DND-41 (cell line): Measurements from ENCODE around the gene SYNPO2L.

Experiments used
- ATAC-seq: fragments of 200-7000 bp; cut with Tn5 transposase; 3 replicates; pipeline ENCODE4 v1.9.1; 2021; ENCODE audit warnings: low read depth; ENCODE audit not compliant: insufficient read depth
- DNase-seq: peaks from one replicate; pipeline ENCODE4 v3.0.0-alpha.2; 2020
- H2AFZ ChIP-seq: 2 replicates; pipeline ENCODE4 v1.6.0; 2012; ENCODE audit warnings: low read depth, low read length
- H3K27ac ChIP-seq: 2 replicates; pipeline ENCODE4 v1.5.1; 2012; ENCODE audit warnings: low read length, inconsistent platforms
- H3K27me3 ChIP-seq: fragments of 200-600 bp; sonication (generic); 2 replicates; pipeline ENCODE4 v1.6.0; 2012; ENCODE audit warnings: low read length, mild to moderate bottlenecking, inconsistent platforms; ENCODE audit not compliant: insufficient read depth, poor library complexity
- H3K36me3 ChIP-seq: 2 replicates; pipeline ENCODE4 v1.5.1; 2012; ENCODE audit warnings: low read length, inconsistent platforms; ENCODE audit not compliant: insufficient read depth
- H3K4me1 ChIP-seq: 2 replicates; pipeline ENCODE4 v1.5.1; 2012; ENCODE audit warnings: mild to moderate bottlenecking, low read length; ENCODE audit not compliant: insufficient read depth
- H3K4me2 ChIP-seq: 2 replicates; pipeline ENCODE4 v1.6.0; 2012; ENCODE audit warnings: mild to moderate bottlenecking, moderate library complexity, low read length, inconsistent platforms; ENCODE audit not compliant: insufficient read depth
- H3K4me3 ChIP-seq, 2 experiments: fragments of 200-600 bp in 1 of 2; shearing (Covaris generic) in 1 of 2; 2 replicates each; pipeline ENCODE4 v1.5.1; 2012 to 2016; ENCODE audit warnings: inconsistent platforms in 2 of 2, low read length in 2 of 2, mild to moderate bottlenecking in 2 of 2, low read depth in 1 of 2, moderate library complexity in 1 of 2
- H3K79me2 ChIP-seq: 2 replicates; pipeline ENCODE4 v1.6.0; 2012; ENCODE audit warnings: low read length, inconsistent platforms; ENCODE audit not compliant: insufficient read depth
- H3K9ac ChIP-seq: 2 replicates; pipeline ENCODE4 v1.6.0; 2012; ENCODE audit warnings: low read depth, mild to moderate bottlenecking, inconsistent platforms, low read length, moderate library complexity
- H3K9me3 ChIP-seq: 2 replicates; pipeline ENCODE4 v1.5.1; 2012; ENCODE audit warnings: low read length, moderate library complexity, mild to moderate bottlenecking, inconsistent platforms; ENCODE audit not compliant: insufficient read depth, severe bottlenecking
- H4K20me1 ChIP-seq: 2 replicates; pipeline ENCODE4 v1.6.0; 2012; ENCODE audit warnings: low read length; ENCODE audit not compliant: insufficient read depth
- EZH2 ChIP-seq: IDR thresholded peaks from 3 replicates; pipeline ENCODE4 v1.6.1; 2012; ENCODE audit warnings: borderline replicate concordance, low read depth, mild to moderate bottlenecking, moderate library complexity, low read length, inconsistent platforms; ENCODE audit not compliant: severe bottlenecking
- TF ChIP-seq, protein P1 (sequence below): IDR thresholded peaks from 2 replicates; pipeline ENCODE4 v1.5.1; 2012; ENCODE audit warnings: borderline replicate concordance, low read length, moderate library complexity, mild to moderate bottlenecking; ENCODE audit not compliant: poor library complexity, severe bottlenecking; ENCODE audit errors: extremely low read depth

The SYNPO2L gene

DNA sequence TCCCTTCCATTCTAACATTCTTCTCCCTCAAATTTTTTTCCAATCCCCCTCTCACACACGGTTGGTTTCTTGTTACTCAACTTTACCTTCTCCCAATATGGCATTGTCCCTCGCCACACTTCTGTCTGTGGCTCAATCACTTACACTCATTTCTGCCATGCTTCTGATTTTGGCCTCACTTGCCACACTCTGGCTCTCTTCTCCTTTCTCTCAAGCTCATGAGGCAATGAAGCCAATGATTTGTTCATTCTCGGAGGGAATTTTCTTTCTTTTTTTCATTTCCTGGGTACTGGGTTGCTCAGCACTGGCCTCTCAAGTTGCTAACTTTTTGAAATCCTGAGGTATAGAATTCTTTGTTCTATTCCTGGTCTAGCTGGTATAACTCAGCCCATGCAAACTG lies 10.6 kb downstream of the SYNPO2L start:
- Histone ChIP-seq H3K9me3 (no peaks in the 10 kb centered on the region), H4K20me1 (no peaks in the 10 kb centered on the region), H2AFZ (no peak overlapping the region), H3K36me3 (no peaks in the 10 kb centered on the region), H3K9ac (no peak overlapping the region), H3K4me2 (no peak overlapping the region), H3K27ac (no peak overlapping the region), H3K4me3 (no peak overlapping the region), H3K4me1 (no peaks in the 10 kb centered on the region), H3K79me2 (no peaks in the 10 kb centered on the region), H3K27me3 (no peaks in the 10 kb centered on the region)
- TF ChIP-seq, protein P1, sequence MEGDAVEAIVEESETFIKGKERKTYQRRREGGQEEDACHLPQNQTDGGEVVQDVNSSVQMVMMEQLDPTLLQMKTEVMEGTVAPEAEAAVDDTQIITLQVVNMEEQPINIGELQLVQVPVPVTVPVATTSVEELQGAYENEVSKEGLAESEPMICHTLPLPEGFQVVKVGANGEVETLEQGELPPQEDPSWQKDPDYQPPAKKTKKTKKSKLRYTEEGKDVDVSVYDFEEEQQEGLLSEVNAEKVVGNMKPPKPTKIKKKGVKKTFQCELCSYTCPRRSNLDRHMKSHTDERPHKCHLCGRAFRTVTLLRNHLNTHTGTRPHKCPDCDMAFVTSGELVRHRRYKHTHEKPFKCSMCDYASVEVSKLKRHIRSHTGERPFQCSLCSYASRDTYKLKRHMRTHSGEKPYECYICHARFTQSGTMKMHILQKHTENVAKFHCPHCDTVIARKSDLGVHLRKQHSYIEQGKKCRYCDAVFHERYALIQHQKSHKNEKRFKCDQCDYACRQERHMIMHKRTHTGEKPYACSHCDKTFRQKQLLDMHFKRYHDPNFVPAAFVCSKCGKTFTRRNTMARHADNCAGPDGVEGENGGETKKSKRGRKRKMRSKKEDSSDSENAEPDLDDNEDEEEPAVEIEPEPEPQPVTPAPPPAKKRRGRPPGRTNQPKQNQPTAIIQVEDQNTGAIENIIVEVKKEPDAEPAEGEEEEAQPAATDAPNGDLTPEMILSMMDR = no peak
- TF ChIP-seq EZH2 = no peak
- DNase-seq (no peak), ATAC-seq (no peak)

DNA sequence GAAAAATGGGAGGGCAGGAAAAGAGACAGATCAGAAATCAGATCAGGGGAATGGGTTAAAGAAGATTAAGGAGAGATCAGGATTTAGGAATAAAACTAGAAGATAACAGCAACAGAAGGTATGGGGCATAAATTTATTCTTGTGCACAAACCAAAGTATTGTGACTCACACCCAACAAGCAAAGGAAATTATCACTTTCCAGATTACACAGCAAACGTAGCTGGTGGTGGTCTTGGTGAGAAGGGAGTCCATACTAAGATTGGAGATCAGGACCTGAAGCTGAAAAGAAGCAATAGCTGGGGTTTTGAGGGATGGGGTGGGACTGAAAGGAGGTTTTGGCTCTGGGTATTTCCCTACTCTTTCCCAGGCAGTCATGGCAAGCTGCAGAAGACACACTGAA lies 11.1 kb downstream of the SYNPO2L start:
- Histone ChIP-seq H3K4me1 (no peaks in the 10 kb centered on the region), H2AFZ (no peak overlapping the region), H3K4me3 (no peak overlapping the region), H3K79me2 (no peaks in the 10 kb centered on the region), H3K9ac (no peak overlapping the region), H3K27ac (no peak overlapping the region), H3K4me2 (no peak overlapping the region), H3K27me3 (no peaks in the 10 kb centered on the region), H3K9me3 (no peaks in the 10 kb centered on the region), H4K20me1 (no peaks in the 10 kb centered on the region), H3K36me3 (no peaks in the 10 kb centered on the region)
- DNase-seq (no peak), ATAC-seq (no peak)
- no peak for TF ChIP-seq EZH2
- TF ChIP-seq, protein P1 = no peak

DNA sequence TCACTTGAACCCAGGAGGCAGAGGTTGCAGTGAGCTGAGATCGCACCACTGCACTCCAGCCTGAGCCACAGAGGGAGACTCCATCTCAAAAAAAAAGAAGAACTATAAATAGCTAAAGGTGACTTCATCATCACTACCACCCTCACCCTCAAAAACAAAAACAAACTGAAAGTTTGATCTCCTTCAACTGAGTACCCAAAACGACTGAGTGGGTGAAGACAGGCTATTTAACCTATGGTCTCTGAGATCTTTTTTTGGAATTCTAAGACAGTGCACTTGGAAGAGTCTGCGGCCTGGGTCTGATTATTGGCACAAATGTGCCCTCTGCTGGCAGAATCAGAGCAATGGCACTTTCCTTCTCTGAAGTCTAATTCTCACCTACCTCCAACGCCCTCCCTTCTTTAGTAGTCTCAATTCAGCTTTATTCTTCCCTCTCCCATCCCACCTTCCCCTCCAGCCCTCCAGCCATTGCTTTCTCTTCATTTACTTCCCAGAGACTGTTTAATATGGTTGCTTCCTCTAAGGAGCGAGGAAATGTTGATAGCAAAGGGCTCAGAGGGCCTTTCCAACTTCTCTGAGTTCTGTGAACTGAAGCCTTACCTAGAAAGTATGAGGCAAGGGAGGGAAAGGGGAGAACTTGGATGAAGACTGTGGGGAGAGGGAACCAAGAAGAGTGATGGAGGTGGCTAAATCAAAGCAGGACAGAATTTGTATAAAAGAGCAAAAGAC lies 11.7 kb downstream of the SYNPO2L start:
- Histone ChIP-seq H3K79me2 (no peaks in the 10 kb centered on the region), H3K27ac (no peak overlapping the region), H3K36me3 (no peaks in the 10 kb centered on the region), H3K27me3 (no peaks in the 10 kb centered on the region), H2AFZ (peak overlapping the region; percentile 51; the same call in 1 of the 2 replicates), H3K4me1 (no peaks in the 10 kb centered on the region), H3K9me3 (no peaks in the 10 kb centered on the region), H3K4me3 (no peak overlapping the region), H3K4me2 (no peak overlapping the region), H4K20me1 (no peaks in the 10 kb centered on the region), H3K9ac (no peak overlapping the region)
- ATAC-seq (peak; percentile 92), DNase-seq (peak; percentile 66)
- TF ChIP-seq EZH2 = no peak
- TF ChIP-seq, protein P1 = peak; percentile 94
